ENCODE measurements around the gene SCRT2.

The SCRT2 gene

GRCh38 chr20:623021-623420 is 52.6 kb downstream of the SCRT2 start:
- no peak for DNase-seq

- no peak for DNase-seq
These were observed 53.4 kb downstream of the SCRT2 start for GRCh38 chr20:622161-622560.

GRCh38 chr20:621125-621756 is 54.4 kb downstream of the SCRT2 start:
- no peak for DNase-seq

- no peak for DNase-seq
These were observed 55.4 kb downstream of the SCRT2 start for GRCh38 chr20:620246-620645.

- DNase-seq = no peak
These were observed 56.6 kb downstream of the SCRT2 start for GRCh38 chr20:618980-619379.

- DNase-seq = no peak
These were observed 57.5 kb downstream of the SCRT2 start for GRCh38 chr20:617934-618690.

GRCh38 chr20:615514-615913 is 60.1 kb downstream of the SCRT2 start:
- no peak for DNase-seq

GRCh38 chr20:611843-612185 is 63.8 kb downstream of the SCRT2 start:
- no peak for DNase-seq

Measured in NCI-H226 (cell line).